ENCODE measurements around the gene SNX5.
"Not testable (repeated sequence)": the region's sequence is repeated elsewhere in the genome, so short reads cannot be mapped to it uniquely, and the experiment has no call there.

The SNX5 gene

DNA sequence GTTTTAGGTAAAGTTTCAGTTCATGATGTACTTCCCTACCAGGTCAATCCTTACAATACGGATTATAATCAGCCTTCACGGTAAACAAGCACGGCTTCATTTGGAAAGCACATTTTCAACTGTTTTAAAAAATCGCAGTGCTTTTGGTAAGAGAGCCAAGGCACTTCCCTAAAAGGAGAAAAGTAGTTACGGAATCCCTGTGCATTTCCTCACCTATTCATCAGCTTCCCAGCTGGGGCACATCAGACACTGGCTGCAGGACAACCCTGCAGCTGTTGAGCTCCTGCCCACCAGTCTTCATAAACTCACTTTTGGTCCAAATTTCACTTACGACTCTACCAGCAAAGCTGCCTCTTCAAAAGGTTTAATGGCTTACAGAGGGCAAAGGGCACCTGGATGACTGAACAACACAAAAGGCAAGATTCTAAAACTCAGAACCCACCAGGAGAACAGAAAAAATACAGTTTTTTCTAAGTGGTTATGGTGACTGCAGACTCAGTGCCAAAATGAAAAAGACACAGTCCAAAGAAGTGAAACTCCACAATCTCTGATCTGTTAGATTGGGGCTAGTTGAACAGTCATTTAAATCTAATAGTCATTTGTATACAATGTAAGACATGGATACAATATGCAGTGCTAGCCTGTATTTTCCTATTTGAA is 7.5 kb downstream of the SNX5 start:
- in situ Hi-C loops (cut with MboI; ENCODE audit: low sequenced_read_pairs), result no loop called here

DNA sequence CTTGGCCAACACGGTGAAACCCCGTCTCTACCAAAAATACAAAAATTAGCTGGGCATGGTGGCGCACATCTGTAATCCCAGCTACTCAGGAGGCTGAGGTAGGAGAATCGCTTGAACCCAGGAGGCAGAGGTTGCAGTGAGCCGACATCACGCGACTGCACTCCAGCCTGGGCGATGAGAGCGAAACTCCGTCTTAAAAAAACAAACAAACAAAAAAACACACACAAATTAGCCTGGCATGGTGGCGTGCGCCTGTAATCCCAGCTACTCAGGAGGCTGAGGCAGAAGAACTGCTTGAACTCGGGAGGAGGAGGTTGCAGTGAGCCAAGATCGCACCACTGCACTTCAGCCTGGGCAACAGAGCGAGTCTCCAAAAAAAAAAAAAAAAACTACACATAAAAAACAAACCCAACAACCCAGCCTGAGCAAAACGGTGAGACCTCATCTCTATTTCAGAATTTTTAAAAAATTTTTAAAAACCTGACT is 8.2 kb downstream of the SNX5 start:
- in situ Hi-C loops (cut with MboI; ENCODE audit: low sequenced_read_pairs), result not testable (repeated sequence)

DNA sequence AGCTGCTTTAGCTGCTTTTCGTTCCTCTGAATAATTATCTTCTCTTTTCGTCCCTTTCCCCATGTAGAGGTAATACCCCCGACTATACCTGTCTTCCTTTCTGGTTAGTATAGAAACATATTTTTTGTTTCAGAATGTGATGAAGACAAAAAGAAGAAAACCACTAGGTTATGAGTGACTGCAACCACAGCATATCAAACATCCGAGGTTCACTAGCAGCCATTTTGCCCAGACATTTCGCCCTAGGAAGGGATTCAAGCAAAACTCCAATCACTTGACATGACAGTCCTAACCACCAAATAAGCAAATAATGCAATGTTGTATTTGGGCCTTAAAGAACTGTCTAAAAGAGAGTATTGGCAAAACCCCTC is 9.4 kb downstream of the SNX5 start:
- in situ Hi-C loops (cut with MboI; ENCODE audit: low sequenced_read_pairs), result no loop called here

DNA sequence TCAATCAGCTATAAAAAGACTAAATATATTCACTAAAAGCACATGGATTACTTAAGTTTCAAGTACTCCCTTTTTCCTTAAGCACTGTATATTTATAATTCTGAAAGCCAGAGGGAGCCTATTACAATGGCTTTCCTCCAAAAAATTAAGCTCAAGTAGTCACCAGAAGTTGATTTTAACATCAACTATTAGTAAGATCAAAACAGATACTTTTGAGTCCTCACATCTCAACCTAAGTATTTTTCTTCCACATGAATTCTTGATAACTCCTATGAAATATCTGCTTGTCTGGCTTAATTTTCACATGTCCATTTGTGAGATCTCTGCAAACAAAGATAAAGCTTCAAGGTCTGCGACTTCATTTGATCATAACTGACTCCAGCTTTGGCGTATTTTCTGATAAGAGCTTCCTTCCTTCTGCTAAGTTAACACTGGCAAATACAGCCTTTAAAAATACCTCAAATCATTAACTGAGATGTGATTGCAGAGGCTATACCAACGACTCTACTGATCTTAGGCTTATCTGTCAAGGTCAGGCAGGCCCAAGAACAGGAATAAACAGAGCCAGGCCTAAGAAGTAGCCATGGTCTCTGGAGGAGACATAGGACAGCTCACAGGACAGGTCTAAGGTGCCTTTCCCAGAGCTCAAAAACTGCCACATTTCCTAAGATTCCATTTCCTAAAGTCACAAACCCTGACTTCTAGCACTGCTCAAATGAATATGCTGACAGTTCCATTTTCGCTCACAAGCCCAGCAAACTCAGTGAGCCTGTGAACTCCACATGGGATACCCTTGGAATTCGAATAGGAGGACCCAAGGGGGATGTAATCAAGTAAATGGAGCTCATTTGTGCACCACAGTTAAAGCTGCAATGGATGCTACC is 10.0 kb downstream of the SNX5 start:
- in situ Hi-C loops (cut with MboI; ENCODE audit: low sequenced_read_pairs), result no loop called here

DNA sequence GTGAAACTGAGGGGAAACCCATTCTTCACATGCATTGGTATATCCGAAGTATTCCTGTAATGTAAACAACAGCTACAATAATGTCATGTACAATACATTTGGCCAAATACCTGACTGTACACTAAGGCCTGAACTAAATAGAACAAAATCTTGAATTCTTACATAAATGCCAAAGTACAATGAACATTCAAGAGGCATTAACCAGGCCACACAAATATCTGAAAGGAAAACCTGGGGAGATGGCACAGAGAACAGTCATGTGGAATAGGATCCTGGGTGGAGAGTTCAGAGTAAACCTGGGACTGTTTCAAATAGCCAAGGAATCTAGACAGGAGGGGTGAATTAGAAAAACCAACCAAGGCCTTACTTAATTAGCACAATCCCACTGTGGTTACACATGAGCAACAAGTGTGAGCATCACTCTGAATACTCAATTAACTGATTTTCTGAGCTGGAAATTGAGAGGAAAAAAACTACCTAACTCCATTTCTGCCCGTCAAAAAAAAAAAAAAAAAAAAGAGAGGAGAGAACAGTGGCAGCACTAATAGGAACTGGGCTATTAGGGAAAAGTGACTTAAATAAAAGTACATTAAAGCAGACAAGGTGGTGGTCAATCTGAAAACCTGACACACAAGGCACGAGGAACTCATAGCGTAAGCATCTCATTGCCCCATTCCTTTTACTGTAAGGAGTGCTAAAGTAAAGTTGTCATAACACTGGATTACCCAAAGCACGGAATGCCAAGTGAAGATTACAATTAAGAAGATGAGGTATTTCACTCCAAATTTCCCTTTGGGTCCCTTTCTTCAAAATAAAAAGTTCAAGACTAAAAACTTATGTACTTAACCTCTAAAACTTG is 10.9 kb downstream of the SNX5 start:
- in situ Hi-C loops (cut with MboI; ENCODE audit: low sequenced_read_pairs), result no loop called here

DNA sequence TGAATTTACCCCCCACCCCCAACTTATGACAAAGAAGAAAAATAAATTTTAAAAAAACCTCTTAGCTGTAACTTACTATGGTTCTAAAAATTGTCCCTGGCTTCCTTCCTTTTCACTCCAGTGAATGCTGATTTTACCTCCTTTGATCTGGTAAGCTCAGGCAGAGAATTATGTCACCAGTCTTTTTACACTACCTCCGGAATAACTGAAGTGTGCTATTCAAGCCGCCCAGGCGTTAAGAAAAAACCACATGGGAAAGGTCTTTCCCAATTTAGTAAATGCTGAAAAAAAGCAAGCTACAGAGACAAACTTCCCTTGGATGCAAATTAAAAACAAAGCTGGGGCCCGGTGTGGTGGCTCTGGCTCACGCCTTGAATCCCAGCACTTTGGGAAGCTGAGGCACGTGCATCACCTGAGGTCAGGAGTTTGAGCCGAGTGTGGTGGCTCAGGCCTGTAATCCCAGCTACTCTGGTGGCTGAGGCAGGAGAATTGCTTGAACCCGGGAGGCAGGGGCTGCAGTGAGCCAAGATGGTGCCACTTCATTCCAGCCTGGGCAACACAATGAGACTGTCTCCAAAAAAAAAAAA is 12.4 kb downstream of the SNX5 start:
- in situ Hi-C loops (cut with MboI; ENCODE audit: low sequenced_read_pairs), result no loop called here

DNA sequence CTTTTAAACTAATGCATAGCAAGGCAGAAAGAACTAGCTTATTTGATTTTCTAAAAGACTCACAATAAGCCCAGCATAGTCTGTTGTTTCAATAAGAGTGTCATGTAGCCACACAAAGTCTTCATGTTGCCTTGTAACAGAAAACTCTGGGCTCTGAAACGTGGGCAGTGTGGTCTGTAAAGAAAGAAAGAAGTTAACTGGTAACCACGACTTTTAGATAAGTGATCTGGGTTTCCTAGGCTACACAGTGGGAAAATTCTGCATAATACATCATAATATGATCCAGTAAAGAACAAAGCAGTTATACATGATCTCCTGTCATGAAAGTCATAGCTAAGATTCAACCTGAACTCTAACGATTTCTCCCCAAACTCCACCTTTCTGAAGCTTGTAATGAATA is 13.3 kb downstream of the SNX5 start:
- in situ Hi-C loops (cut with MboI; ENCODE audit: low sequenced_read_pairs), result no loop called here

DNA sequence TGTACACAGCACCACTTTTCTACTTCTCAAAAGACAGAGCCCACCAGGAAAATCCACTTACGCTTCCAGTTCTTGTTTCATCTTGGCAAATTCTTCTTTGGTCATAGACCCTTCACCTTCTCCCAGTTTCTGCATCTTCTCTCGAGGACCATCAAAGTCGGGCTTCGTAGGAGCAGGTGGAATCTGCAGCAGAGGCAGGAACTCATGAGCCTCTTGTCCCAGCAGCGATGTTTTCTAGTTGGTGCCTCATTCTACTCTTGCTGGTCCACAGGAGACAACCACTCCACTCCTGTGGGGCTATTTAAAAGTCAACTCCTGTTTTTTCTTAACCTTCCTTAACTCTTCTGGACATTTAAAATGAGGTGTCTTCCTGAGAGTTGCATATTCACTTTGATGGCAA is 14.7 kb downstream of the SNX5 start:
- in situ Hi-C loops (cut with MboI; ENCODE audit: low sequenced_read_pairs), result no loop called here

DNA sequence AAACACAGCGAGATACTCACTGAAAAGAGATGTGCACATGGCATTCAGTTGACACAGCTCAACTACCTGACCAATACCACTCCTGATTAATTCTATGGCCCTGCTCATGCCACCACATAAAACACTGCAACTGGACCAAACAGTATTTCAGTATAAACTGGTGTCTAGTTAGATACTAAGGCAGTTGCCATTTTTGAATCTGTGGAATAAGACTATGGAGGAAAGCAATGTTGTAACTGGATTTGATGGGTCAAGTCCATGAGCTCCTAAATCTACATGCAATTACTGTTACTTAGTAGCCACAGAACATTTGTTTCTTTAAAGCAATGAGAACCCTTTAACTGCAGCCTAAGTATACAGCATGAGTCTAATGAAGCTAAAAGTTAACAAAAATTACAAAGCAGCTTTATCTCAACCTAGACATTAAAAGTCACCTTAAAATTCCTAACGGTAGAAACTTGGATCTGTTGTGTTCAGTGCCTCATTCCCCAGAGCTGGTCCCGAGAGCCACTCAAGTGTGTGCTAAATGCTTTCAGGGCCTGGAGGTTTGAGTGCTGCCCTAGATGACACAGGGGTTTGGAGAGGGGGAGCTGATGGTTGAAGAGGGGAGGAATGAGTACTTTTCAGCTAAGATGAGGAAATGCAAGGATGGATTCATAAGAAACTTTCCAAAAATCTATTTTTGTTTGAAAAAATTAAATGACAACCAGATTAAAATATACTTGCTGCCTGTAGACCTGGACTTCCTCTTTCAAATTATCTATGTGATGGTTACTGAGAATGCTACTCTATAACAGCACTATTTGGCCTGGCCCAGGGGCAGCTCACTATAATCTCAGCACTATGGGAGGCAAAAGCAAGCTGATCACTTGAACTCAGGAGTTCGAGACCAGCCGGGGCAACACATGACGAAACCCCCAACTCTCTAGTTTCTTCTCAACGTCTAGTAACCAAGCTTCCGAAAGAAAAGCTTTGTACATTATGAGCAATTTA is 15.6 kb downstream of the SNX5 start:
- in situ Hi-C loops (cut with MboI; ENCODE audit: low sequenced_read_pairs), result no loop called here

DNA sequence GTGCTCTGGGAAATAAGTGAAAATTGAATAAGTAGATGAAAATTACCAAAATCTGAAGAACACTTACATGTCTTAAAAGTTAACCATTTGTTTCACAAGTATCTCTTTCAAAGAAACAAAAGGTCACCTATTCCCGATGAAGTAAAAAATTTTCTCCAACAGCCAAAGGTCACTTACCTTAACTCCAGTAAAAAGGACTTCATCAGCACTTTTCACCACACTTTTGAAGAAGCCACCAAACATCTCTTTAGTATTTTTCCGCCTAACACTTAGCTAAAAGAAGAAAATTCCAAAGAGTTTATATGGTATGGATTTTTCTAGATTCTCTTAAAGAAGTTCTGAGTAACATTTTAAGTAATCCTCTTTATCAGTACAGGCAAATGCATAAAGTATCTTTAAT is 17.3 kb downstream of the SNX5 start:
- in situ Hi-C loops (cut with MboI; ENCODE audit: low sequenced_read_pairs), result no loop called here

DNA sequence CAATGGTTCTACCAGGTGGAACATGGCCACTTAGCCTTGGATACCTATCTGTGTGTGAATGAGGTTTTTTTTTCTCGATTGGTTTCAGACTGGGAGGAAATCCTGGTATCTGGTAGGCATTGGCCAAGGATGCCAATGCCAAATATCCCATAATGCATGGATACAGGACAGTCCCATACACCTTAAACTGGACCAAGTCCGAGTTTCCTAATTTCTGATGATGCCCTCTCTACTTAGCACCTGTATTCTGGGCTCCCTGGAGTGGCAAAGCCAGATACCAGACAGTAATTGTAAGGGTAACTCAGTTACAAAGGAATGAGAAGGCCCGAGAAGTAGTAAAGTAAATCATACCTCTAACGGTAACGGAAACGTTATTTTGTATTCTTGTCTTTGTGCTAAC is 17.9 kb downstream of the SNX5 start:
- in situ Hi-C loops (cut with MboI; ENCODE audit: low sequenced_read_pairs), result no loop called here

DNA sequence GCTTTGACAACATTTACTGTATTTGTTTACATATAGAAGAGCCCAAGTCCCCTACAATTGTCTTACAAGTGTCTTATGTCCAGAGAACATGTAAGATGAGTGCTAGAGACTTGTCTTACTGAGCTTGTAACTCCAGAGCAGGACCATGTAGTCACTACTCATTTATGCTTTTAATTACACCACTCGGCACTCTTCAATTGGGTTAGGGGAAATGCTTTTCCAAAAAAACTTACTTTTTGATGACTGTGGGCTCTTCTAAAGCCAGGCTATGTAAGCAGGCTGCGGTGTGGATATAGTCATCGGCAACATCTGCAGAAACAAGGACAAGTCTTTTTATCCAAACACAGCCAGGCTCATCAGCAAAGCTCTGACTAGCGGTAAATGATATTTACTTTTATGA is 18.7 kb downstream of the SNX5 start:
- in situ Hi-C loops (cut with MboI; ENCODE audit: low sequenced_read_pairs), result no loop called here

DNA sequence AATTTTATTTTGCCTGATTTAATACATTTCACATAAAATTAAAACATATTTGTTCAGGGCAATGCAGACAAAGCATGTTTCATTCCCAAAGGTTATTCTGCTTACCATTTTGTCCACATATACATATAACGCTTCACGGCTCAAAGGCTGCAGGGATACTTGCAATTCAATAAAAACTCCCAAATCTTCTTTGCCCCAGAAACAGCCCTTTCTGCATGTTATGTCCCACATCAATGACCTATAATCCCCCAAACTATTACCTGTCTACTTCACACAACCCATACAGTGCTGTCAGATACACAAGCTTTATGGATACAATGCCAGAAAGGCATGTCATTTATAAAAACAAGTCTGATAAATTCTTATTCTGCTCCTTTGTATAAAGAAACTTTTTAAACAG is 20.2 kb downstream of the SNX5 start:
- in situ Hi-C loops (cut with MboI; ENCODE audit: low sequenced_read_pairs), result no loop called here

DNA sequence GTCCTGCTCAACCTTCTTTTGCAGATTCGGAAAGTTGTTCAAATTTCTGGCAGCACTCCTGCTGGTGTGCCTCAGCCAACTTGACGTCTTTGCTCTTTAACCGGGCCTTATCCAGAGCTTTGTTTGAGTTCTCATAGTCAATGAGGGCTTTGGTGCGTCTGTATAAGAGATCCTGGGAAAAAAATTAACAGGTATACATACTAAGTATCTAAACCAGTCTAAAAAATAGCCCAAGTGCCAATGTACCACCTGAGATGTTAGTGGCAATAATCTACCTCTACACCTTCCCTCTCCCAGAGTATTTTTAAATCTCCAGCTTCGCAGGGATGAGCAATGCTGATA is 21.1 kb downstream of the SNX5 start:
- in situ Hi-C loops (cut with MboI; ENCODE audit: low sequenced_read_pairs), result no loop called here

DNA sequence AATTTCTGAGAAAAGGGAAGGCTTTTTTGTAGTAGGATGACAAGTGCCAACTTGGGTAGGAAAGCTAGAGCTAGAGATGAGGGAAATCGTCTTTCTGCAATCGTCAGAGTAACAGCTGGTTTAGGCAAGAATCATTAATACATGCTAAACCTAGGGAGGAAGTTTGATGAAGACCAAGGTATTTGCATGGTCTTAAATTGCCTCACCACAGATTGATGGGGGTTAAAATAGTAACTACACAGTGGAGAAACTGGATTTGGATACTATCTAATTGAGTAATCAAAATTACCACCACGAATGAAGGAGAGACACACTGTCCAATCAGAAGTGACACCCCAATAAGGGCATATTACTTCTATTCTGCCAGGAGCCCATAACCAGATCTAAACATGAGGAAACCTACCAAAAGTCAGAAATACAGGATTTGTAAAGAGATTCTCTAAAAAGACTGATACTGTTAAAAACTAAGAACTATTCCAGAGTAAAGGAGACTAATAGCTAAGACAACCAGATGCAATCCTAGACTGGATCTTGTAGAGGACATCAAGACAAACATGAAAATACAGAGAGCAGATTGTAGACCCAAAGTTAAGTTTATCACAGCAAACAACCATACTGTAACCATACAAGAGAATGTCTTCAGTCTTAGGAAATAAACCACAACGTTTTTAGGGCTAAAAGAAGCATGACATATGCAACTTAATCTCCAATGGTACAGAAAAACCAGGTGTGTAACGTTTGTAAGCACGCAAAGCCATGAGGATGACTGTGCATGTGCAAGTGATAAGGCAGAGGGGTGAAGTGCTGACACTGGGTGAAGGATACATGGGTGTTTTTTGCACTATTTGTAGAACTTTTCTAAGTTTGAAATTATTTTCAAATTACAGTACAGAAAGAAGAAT is 21.8 kb downstream of the SNX5 start:
- in situ Hi-C loops (cut with MboI; ENCODE audit: low sequenced_read_pairs), result no loop called here

DNA sequence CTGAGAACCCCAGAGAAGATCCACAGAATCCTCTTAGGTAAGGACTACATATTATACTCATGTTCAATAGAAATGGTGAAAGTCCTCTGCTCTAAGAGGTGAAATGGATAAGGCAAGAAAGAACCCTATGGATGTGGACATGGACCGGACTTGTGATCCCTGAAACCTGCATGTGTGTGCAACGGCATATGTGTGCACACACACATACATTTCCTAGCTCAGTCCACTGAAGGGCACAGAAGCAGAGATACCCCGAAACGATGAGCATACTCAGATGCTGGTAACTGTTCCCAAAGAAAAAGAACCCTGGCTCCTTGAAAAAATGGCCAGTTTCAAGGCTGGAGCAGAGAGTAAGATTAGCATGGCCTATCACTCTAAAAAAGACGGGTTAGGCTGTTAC is 22.6 kb downstream of the SNX5 start:
- in situ Hi-C loops (cut with MboI; ENCODE audit: low sequenced_read_pairs), result no loop called here

DNA sequence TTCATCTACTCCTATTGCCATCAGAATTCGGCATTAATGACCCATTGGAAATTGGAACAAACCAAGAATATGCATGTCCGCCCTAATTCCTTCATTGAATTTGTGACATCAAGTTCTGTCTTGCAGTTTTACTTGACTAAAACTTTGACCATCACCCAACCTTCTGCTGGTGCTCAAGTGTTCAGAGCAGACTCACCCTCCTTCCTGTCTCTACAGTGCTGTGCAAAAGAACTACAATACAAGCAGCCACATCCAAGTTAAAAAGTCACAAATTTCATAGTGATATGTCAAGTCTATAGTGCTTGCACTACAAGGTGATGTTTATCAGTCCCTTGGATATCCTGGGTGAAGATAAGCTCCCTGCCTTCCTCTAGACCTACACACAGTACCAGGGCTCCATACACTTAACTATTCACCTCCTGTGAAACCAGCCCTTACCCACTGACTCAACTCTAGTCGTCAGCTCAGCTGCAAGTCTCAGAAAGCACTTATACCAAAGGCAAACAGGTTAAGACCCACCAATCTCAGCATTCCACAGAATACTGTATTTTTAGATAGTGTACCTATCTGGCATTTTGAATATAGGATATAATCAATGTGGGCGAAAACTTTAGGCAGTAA is 23.6 kb downstream of the SNX5 start:
- in situ Hi-C loops (cut with MboI; ENCODE audit: low sequenced_read_pairs), result no loop called here

DNA sequence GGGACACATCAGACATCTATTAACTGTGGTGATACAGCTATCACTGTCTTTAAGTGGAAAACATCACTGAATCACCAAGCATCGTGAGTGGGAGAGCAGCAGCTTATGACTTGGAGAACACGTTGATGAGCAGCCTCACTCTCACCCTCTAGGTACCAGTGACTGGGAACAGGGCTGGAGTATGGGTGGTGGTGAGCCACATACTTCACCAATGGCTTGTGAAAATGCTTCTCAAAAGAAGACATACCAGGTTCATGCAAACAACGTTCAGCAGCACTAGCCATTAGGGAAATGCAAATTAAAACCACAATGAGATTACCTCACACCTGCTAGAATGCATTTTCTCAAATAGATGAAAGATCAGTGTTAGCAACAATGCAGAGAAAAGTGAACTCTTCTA is 25.3 kb downstream of the SNX5 start:
- in situ Hi-C loops (cut with MboI; ENCODE audit: low sequenced_read_pairs), result no loop called here

DNA sequence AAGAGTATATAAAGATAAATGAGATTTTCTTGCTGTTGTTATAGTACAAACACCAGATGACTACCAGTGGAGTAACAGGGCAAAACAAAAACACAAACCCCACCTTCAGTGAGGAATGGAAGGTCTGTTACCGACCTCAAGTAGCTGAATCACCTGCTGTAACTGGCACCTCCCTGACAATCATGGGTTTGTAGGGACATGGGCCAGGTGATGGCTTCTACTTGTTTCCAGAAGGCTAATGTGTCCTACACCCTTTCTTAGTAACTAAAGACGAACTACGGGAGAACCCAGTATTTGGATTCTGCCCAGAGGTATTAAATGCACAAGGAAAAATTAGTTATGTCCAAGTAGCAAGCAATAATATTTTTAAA is 26.8 kb downstream of the SNX5 start:
- in situ Hi-C loops (cut with MboI; ENCODE audit: low sequenced_read_pairs), result no loop called here
